A673 (cell line): ENCODE results near the gene IRF2.

ENCODE experiments used
- CTCF ChIP-seq: fragments of 300-800, 200-600 bp; sonication (generic); conservative IDR thresholded peaks from 2 replicates; pipeline ENCODE4 v1.5.1; 2017; ENCODE audit warnings: low read depth, mild to moderate bottlenecking, antibody characterized with exemption, low read length, moderate library complexity, mixed read lengths
- EZH2 ChIP-seq: fragments of 200-600 bp; sonication (generic); IDR thresholded peaks from 2 replicates; pipeline ENCODE4 v1.6.1; 2017; ENCODE audit warnings: borderline replicate concordance, low read depth, mild to moderate bottlenecking, mixed read lengths, antibody characterized with exemption, low read length; ENCODE audit not compliant: poor library complexity, severe bottlenecking

DNA sequence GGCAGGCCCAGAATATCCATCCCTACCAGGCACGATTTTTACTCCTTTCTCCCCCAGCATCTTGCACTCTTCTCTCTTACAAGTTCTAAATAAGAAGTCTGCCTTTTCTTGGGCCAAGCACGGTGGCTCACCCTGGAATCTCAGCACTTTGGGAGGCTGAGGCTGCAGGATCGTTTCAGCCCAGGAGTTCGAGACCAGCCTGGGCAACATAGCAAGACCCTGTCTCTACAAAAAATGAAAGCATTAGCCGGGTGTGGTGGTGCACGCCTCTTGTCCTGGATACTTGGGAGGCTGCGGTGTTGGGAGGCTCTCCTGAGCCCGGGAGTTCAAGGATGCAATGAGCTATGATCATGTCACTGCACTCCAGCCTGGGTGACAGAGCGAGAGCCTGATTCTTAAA is 64.8 kb downstream of the IRF2 start:
- TF ChIP-seq CTCF: no peak
- no peak for TF ChIP-seq EZH2
